ENCODE data around the gene CATSPERZ.

- TF ChIP-seq CTCF (IDR thresholded peaks at IDR 0.05), result no peak
- TF ChIP-seq POLR2A (IDR thresholded peaks at IDR 0.05), result no peak
Observed at GRCh38 chr11:64339754-64340408, 39.7 kb downstream of the CATSPERZ start, which contains the start of gene CCDC88B.

All from lower leg skin (tissue), 3 donors.